Dendritic cell treated with granulocyte-macrophage colony-stimulating factor and Interleukin-4, amounts not matched to agents 40 ng/mL and 50 ng/mL, for 4 days (primary cell): ENCODE measurements around the gene ZNF516.

Source experiments
- H3K27ac Mint-ChIP-seq: one replicate; pipeline ENCODE4 v1.8.0; 2022; ENCODE audit warnings: mild to moderate bottlenecking, mixed read lengths
- H3K27me3 Mint-ChIP-seq: one replicate; pipeline ENCODE4 v1.8.0; 2022; ENCODE audit warnings: mild to moderate bottlenecking, mixed read lengths
- H3K36me3 Mint-ChIP-seq: one replicate; pipeline ENCODE4 v1.8.0; 2022; ENCODE audit warnings: low read depth, mixed read lengths
- H3K4me1 Mint-ChIP-seq: one replicate; pipeline ENCODE4 v1.8.0; 2022; ENCODE audit warnings: low read depth, mixed read lengths
- H3K4me3 Mint-ChIP-seq: one replicate; pipeline ENCODE4 v1.8.0; 2022; ENCODE audit warnings: mild to moderate bottlenecking, moderate library complexity, mixed read lengths
- H3K9me3 Mint-ChIP-seq: one replicate; pipeline ENCODE4 v1.8.0; 2022; ENCODE audit warnings: mixed read lengths
- intact Hi-C: fragments of 100-400 bp; cut with micrococcal nuclease; formaldehyde crosslinking; loops from one replicate; pipeline ENCODE4 v1.15.0; 2022

ZNF516 gene

DNA sequence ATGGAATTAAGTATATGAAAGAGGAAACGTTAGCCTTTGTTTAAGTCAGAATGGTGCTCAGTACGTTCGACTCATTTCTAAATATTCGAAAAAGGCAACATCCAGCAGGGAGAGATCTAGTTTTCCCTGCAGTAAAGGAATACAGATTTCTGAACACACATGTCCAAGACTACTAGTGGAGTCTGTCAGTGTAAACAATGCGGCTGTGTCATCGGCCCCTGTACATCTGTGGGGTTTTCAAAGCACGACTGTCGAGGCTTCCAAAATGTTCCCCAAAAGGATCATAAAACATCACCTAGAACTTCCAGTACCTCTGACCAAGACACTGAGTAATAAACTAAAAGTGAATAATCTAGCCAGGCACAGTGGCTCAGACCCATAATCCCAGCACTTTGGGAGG is 112.8 kb downstream of the ZNF516 start:
- intact Hi-C loops = no loop called here
- no peak overlapping the region for H3K27ac Mint-ChIP-seq
- no peaks in the 10 kb centered on the region for H3K27me3 Mint-ChIP-seq
- peaks cover 27% of the 10 kb centered on the region for H3K4me1 Mint-ChIP-seq
- no peaks in the 10 kb centered on the region for H3K9me3 Mint-ChIP-seq
- H3K36me3 Mint-ChIP-seq = peaks cover 65% of the 10 kb centered on the region
- no peak overlapping the region for H3K4me3 Mint-ChIP-seq

DNA sequence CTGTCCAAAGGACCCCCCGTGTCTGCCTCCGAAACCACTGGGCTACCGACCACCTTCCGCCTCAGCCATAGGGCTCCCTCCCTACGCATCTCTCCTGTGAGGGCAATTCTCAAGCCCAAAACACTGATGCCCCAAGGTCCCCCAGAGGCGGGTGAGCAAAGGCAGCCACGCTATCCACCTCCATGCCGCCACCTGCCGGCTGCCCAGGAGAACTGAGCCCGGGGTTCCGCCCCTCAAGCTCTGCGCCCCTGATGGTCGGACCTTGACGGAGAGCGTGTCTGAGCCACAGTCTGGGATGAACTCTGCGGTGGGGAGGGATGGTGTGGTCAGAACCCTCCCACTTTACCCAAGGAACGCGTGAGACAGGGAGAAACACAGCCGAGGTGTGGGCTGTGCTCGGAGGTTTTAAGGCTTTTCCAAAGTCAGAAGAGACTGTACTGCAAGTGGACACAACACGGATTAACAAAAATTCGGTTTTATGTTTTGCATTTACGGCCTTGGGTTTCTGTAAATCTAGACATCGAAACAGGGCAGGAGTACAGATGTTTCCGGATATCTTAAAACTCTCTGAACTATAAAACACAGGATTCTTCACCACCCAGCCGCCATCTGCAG is 114.1 kb downstream of the ZNF516 start:
- Mint-ChIP-seq H3K27me3 (no peaks in the 10 kb centered on the region), H3K4me1 (peaks cover 27% of the 10 kb centered on the region), H3K9me3 (no peaks in the 10 kb centered on the region), H3K4me3 (no peak overlapping the region), H3K27ac (peak overlapping the region; percentile 10), H3K36me3 (peaks cover 64% of the 10 kb centered on the region)
- intact Hi-C loops = no loop called here

DNA sequence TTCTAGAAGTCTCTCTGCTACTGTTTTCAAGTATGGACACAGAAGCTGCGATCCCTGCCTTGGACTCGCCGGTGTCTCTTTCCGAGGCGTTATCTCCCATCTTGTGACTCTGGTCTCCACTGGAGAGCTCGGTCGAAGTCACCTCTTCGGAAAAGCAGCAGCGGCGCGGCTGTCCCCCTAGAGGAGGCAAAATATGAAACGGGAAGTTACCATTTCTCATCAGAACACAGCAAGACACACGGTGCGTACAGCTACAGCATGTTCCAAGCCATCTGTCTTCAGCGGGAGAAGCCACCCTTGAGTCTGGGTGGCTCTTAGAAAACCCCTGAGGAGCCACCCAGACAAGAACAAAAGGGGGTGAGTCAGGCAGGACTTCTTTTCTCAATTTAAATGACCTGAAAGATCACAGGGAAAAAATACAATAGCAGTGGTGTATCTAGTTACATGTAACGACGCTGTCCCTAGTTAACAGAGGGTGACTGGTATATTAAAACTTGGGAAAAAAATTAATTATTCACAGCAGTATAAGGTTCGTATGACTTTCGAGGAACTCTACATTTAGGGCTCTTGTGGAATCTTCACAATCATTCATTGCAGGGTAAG is 114.8 kb downstream of the ZNF516 start:
- H3K4me3 Mint-ChIP-seq = no peak overlapping the region
- no peaks in the 10 kb centered on the region for H3K27me3 Mint-ChIP-seq
- H3K9me3 Mint-ChIP-seq = no peaks in the 10 kb centered on the region
- peaks cover 33% of the 10 kb centered on the region for H3K4me1 Mint-ChIP-seq
- intact Hi-C loops = no loop called here
- peaks cover 64% of the 10 kb centered on the region for H3K36me3 Mint-ChIP-seq
- H3K27ac Mint-ChIP-seq = peak overlapping the region; percentile 10

DNA sequence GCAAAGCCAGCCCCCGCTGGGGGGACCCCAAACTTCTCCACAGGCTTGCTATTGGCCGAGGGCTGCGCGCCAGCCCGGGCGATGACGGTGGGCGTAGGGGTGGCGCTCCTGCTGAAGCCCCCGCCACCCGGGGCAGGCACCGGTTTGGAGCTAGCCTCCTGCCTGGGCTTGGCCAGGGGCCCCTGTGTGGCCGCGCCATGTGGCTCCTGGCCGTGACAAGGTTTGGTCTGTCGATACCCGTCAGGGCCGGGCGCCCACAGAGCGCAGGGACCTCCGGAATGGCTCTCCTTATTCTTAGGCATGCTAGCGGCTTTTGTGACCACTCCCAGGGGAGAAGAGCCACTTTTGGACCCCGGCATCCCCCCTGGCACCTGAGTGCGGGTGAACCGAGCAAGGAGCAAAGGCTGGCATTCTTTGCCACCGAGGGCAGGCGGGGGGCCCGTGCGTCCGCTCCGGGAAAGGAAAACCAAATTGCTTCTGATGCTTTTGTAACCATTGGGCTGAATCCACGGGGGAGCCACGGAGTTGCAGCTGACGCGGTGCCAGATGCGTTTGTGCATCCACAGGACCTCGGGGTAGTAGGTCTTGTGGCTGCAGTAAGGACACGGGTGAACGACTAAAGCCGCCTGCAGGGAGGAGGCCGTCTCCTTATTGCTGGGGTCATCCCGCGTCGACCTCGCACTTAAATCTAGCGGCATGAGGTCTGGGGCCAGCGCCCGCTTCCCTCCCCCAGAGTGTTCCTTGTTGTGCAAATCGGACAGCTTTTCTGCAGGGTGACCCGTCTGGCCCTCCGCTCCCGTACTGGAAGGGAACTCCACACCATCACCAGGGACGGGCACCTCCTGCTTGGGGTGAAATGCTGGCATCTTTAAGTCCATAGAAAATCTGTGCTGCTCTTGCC is 115.6 kb downstream of the ZNF516 start:
- intact Hi-C loops = no loop called here

DNA sequence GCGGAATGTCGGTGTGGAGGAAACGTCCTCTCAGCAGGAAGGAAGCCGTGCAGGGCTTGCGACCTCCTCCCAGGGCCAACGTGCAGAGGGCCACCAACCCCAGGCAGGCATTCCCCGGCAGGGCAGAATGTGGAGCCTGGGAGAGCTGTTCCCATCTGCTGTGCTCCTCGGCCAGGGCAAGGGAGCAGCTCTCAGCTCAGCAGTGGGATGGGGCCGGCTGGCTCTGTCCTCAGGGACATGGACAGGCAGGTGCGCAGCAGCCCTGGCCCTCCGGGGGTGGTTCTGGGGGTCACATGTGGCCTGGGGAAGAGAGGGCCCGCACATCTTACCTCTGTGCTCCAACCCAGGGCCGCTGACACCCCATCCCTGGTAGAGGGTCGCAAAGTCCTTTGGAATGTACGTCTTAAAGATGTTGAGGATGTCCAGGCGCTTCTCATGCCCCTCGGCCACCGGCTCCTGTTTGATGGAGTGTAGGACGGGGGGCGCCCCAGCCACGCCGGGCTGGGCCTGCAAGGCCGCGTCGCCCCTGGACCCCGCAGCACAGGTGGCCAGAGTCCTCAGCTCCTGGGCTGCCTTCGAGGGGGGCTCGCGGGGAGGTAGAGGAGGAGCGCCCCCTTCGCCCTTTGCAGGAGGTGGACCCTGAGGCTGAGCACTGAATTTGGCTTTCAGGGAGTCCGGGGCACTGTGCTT is 116.4 kb downstream of the ZNF516 start:
- Mint-ChIP-seq H3K4me1 (peaks cover 36% of the 10 kb centered on the region), H3K4me3 (no peak overlapping the region), H3K9me3 (no peaks in the 10 kb centered on the region), H3K27ac (no peak overlapping the region), H3K36me3 (peaks cover 68% of the 10 kb centered on the region), H3K27me3 (no peaks in the 10 kb centered on the region)
- intact Hi-C loops = no loop called here

More for the DNA sequence above, 115.6 kb downstream of the ZNF516 start:
- Mint-ChIP-seq H3K4me1 (peaks cover 36% of the 10 kb centered on the region), H3K4me3 (no peak overlapping the region), H3K27me3 (no peaks in the 10 kb centered on the region), H3K9me3 (no peaks in the 10 kb centered on the region), H3K27ac (no peak overlapping the region), H3K36me3 (peaks cover 64% of the 10 kb centered on the region)

DNA sequence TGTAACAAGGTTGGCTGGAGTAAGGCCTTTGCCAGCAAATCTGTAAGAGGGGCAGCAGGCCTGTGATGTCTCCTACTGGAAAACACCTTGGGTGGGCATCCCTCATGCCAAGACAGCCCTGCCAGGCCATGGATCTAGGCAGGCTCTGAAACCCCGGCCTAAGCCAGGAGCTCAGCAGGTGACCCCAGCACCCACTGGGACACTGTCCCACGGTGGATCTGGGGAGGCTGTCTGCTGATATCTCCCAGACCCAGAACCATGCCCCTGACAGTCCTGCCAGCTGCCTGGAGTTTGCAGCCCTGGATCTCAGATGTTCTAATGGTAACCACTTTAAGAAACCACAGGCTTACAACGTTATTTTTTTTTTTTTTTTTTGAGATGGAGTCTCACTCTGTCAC is 117.7 kb downstream of the ZNF516 start:
- H3K4me1 Mint-ChIP-seq = peaks cover 39% of the 10 kb centered on the region
- peaks cover 80% of the 10 kb centered on the region for H3K36me3 Mint-ChIP-seq
- H3K4me3 Mint-ChIP-seq = no peak overlapping the region
- H3K9me3 Mint-ChIP-seq = no peaks in the 10 kb centered on the region
- no peaks in the 10 kb centered on the region for H3K27me3 Mint-ChIP-seq
- intact Hi-C loops = no loop called here
- H3K27ac Mint-ChIP-seq = no peak overlapping the region

DNA sequence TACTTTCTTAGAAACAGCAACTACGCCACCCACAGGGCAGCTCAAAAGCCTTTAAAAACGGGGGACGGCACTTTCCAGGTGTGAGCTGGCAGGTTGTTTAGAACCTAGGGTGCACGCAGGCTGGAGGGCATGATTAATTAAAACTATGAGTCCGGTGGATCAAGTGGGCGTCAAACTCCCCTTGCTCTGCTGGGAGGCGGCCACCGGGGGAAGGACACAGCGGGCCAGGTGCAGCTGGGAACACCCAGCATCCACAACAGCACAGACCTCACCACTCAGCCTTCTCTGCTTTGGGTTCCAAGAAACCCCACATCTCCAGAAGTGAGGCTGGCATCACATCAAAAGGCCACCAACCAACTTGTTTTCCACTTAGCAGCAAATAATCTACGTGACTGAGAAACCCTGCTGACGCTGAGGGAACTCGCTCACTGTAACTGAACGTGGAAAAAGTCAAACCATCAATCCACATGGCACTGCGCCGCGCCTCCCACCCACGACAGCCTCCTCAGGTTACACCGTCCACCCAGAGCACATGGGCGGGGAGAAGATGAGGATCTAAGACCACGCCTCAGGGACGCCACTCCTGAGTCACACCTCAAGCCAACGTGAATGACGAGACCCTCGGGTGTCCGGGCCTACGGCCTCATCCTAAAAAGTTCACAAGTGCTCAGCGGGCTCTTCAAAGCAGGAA is 118.2 kb downstream of the ZNF516 start:
- H3K9me3 Mint-ChIP-seq = no peaks in the 10 kb centered on the region
- intact Hi-C loops = no loop called here
- H3K27me3 Mint-ChIP-seq = no peaks in the 10 kb centered on the region
- H3K27ac Mint-ChIP-seq = no peak overlapping the region
- H3K36me3 Mint-ChIP-seq = peaks cover 84% of the 10 kb centered on the region
- no peak overlapping the region for H3K4me3 Mint-ChIP-seq
- peaks cover 39% of the 10 kb centered on the region for H3K4me1 Mint-ChIP-seq

DNA sequence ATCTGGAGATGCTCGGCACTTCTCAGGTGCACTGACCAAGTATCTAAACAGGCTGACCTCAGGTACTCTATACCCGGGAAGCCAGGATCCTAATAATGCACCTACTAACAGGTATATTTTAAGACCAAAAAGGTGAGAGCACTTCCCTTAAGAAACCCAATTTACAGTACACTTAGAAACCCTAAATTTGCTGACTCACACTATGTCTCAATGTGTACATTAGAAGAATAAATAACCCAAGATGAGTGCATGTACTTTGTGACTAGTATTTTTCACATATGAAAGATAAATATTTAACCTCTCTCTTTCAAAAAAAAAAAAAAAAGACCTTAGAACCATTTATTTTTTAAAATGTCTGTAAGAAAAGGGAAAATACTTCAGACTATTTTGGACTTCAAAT is 118.8 kb downstream of the ZNF516 start:
- H3K27ac Mint-ChIP-seq = no peak overlapping the region
- peaks cover 39% of the 10 kb centered on the region for H3K4me1 Mint-ChIP-seq
- H3K4me3 Mint-ChIP-seq = no peak overlapping the region
- intact Hi-C loops = no loop called here
- H3K27me3 Mint-ChIP-seq = no peaks in the 10 kb centered on the region
- H3K9me3 Mint-ChIP-seq = no peaks in the 10 kb centered on the region
- peaks cover 90% of the 10 kb centered on the region for H3K36me3 Mint-ChIP-seq

DNA sequence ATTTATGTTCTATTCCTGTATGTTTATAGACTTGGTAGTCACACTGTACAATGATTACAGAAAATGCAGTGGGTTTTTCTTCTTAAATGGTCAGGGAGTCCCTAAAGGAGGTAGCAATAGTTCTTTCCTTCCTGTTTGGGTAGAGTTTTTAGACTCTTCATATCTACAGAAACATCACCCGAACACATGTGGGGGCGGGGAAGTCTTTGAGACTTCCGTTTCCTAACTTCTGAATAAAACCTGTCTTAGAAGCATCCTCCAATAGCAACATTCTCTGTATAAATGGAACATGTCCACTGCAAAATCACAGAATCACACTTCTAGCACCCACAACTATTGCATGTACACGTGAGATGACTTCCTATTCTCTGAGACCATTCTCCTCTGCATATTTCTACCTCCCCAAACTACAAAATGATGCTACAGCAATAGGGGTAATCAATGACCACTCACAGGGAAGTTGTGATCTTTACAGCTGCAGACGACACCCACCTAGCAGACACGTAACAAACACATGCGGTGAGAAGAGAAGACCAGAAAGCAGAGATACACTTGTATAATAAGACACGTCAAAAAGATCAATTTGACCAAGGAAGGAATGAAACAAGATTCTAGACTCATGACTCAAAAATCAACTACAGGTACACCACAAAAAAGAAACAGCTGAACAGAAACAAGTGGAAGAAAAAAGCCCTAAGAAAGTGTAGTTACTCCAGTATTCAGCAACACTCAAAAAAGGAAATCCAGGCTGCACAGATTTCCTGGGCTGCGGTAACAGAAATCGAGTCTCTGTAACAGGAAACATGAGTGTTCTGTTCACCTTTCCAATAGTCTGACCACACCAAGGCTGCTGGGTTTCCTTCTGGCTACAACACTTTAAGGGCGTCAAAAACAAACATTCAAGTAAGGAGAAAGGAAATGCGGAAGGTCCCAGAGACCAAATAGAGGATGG is 120.4 kb downstream of the ZNF516 start:
- H3K4me1 Mint-ChIP-seq = peaks cover 39% of the 10 kb centered on the region

DNA sequence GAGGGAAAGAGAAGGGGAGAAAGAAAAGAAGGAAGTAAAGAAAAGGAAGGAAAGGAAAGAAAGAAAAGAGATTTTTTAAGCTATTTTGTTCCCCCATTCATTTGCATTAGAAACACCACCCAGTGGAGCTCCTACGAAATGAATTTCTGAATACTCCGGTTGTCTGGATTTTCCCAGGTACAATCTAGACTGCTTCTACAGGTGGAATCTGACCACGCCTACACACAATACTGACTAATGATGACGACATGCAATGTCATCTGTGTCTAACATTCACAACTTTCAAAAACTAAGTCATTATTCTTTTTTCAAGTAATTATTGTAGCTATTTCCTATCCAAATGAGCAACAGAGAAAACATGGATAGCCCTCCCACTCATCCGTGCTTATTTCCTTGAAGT is 121.7 kb downstream of the ZNF516 start:
- Mint-ChIP-seq H3K36me3 (peaks cover 90% of the 10 kb centered on the region), H3K4me3 (no peak overlapping the region), H3K27me3 (no peaks in the 10 kb centered on the region), H3K4me1 (peaks cover 39% of the 10 kb centered on the region), H3K9me3 (no peaks in the 10 kb centered on the region), H3K27ac (peak overlapping the region; percentile 8)
- intact Hi-C loops = no loop called here

More for the DNA sequence above, 120.4 kb downstream of the ZNF516 start:
- no peak overlapping the region for H3K27ac Mint-ChIP-seq
- no peaks in the 10 kb centered on the region for H3K9me3 Mint-ChIP-seq
- peaks cover 90% of the 10 kb centered on the region for H3K36me3 Mint-ChIP-seq
- no peaks in the 10 kb centered on the region for H3K27me3 Mint-ChIP-seq
- intact Hi-C loops = no loop called here
- H3K4me3 Mint-ChIP-seq = no peak overlapping the region

DNA sequence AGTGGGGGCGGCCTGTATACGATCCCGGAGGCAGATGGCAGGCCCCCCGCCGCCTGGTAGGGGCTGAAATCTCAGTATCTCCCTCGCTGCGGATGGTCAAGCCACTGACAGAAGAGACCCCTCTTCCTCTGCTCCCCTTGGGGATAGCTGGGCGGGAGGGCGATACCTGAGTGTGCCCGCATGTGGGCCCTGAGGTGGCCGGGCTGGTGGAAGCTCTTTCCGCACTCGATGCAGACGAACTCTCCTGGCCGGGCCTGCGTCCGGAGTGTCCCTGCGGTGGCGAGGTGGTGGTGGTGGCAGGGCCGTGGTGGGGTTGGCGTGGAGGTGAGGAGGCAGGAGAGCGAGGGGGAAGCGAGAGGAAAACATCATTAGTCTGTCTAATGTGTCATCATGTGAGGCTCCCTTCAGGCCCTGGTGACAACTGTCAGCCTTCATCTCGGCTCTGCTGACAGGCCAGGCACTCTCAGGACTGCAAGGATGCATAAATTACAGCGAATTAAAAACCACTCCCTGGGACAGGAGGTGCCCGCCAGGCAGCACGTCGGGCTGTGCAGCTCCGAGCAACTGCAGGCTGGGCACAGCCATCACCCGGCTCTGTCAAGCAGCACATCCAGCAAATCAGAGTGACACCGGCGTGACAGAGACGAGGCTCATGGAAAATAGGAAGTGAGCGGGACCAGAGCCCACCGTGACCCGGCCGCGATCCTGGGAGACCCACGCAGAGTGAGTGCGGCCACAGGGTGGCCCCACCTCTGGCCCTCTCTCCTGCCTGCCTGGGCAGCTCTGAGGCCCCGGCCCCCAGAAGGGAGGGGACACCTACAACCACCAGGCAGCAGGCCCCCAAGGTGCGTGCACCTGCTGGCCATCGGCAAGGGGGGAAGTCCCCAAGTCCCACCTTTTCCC is 123.5 kb downstream of the ZNF516 start:
- Mint-ChIP-seq H3K36me3 (peaks cover 89% of the 10 kb centered on the region), H3K4me3 (no peak overlapping the region), H3K9me3 (no peaks in the 10 kb centered on the region), H3K27ac (no peak overlapping the region), H3K4me1 (peaks cover 36% of the 10 kb centered on the region), H3K27me3 (no peaks in the 10 kb centered on the region)
- intact Hi-C loops = no loop called here

DNA sequence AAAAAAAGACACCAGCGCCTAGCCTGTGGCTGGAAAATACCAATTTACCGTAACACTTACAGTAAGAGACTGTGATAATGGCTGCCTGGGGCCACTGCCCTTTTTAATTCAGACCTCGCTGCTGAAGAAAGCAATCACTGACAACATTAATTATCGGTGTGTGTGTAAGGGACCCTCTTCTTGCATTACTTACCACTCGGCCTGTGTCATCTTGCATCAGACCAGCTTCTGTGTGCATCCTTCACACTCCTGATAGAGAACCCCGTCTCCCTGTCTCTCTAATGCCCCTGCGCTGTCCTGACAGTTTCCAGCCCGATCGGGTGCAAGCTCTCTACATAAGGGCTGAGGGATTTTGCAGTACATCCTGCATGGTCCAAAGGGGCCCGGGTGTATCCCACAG is 124.4 kb downstream of the ZNF516 start:
- H3K4me3 Mint-ChIP-seq = no peak overlapping the region
- H3K36me3 Mint-ChIP-seq = peaks cover 92% of the 10 kb centered on the region
- H3K9me3 Mint-ChIP-seq = no peaks in the 10 kb centered on the region
- H3K27me3 Mint-ChIP-seq = no peaks in the 10 kb centered on the region
- intact Hi-C loops = no loop called here
- H3K27ac Mint-ChIP-seq = no peak overlapping the region
- H3K4me1 Mint-ChIP-seq = peaks cover 30% of the 10 kb centered on the region
